Measurements from ENCODE around the gene SATB2.
A peak's percentile ranks its signal among the peaks of the same experiment; 100 is the strongest.

Gene SATB2

GRCh38 chr2:199456383-199457146 is 1.2 kb downstream of the SATB2 start:
- TF ChIP-seq, protein P1, sequence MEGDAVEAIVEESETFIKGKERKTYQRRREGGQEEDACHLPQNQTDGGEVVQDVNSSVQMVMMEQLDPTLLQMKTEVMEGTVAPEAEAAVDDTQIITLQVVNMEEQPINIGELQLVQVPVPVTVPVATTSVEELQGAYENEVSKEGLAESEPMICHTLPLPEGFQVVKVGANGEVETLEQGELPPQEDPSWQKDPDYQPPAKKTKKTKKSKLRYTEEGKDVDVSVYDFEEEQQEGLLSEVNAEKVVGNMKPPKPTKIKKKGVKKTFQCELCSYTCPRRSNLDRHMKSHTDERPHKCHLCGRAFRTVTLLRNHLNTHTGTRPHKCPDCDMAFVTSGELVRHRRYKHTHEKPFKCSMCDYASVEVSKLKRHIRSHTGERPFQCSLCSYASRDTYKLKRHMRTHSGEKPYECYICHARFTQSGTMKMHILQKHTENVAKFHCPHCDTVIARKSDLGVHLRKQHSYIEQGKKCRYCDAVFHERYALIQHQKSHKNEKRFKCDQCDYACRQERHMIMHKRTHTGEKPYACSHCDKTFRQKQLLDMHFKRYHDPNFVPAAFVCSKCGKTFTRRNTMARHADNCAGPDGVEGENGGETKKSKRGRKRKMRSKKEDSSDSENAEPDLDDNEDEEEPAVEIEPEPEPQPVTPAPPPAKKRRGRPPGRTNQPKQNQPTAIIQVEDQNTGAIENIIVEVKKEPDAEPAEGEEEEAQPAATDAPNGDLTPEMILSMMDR (IDR thresholded peaks at IDR 0.05), result no peak
- no peak for TF ChIP-seq ZFX (IDR thresholded peaks at IDR 0.05; ENCODE audit: borderline replicate concordance)
- H3K27ac ChIP-seq, result no peak overlapping the region

DNA sequence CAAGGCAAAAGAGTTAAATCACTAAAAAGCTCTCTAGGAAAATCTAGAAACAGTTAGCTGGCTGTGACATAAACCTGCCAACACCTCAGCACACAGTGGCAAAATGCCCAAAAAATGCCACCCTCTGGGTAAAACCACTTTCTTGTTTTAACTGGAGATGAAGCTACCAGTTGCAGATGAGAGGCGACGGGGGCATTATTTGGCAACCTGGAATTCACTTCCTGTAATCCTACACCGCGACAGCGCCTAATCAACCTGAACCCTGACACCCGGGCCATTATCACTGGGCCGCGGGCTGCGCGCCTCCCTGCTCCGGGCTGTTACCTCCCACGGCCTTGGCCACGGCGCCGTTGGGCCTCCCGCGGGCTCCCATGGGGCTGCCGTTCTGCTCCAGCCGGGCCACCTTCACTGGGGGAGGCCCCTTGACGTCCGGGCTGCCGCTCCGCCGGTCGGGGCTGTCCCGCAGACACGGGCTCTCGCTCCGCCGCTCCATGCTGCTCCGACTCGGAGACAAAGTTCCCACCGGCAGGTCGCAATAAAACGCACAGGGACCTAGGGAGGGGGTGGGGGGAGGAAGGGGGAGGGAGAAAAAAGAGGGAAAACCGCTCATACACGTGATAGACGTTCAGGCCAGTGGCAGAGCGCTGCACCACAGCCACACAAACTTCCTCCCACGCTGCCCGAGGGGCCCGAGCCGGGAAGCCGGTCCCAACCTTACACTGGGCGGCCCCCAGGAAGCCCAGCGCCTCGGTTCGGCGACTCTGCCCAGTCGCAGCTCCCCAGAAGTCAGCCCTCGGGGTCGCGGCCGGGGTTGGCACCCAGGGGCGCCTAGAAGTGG is 2.0 kb downstream of the SATB2 start:
- TF ChIP-seq, protein P1 (IDR thresholded peaks at IDR 0.05), result no peak
- TF ChIP-seq ZFX (IDR thresholded peaks at IDR 0.05; ENCODE audit: borderline replicate concordance), result no peak
- H3K27ac ChIP-seq, result peak overlapping the region; percentile 30

- peak overlapping the region; percentile 30; the same call in 1 of the 2 replicates for H3K27ac ChIP-seq
- no peak for TF ChIP-seq ZFX (IDR thresholded peaks at IDR 0.05; ENCODE audit: borderline replicate concordance)
- TF ChIP-seq, protein P1 (IDR thresholded peaks at IDR 0.05), result no peak
Measured at GRCh38 chr2:199455210-199455544, 2.6 kb downstream of the SATB2 start.

GRCh38 chr2:199452991-199453379 is 4.8 kb downstream of the SATB2 start:
- no peak overlapping the region for H3K27ac ChIP-seq
- TF ChIP-seq, protein P1 (IDR thresholded peaks at IDR 0.05), result no peak
- no peak for TF ChIP-seq ZFX (IDR thresholded peaks at IDR 0.05; ENCODE audit: borderline replicate concordance)

DNA sequence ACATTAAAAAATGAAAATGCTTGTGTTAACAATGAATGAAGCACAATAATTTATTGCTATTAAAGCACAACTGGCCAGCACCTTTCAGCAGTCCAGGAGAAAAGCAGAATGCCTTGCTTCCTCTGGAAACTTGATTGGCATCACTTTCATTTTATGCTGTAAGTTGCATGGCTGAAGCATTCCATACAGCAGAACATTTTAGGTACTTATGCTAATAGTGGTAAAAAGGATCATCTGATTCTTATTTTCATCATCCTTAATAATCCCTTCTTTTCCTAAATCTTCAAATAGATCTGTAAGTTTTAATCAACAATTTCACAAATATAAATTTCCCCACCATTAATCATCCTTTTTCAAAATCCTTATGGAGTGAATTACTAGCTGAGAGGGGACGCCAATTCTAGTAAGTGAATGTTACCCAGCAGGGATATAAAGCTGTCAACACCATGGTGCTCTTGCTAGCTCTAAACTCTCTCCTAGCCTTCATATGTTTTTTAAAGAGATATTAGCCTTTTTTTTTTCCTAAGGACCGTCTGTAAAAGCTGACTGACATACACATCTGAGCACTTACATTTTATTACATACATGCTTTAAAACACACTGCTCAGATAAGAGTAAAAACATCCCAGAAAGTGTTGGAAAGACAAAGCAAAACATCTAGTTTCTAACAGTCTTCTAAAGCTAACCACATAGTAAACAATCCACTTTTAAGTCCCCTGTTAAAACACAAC is 5.3 kb downstream of the SATB2 start:
- TF ChIP-seq, protein P1 (IDR thresholded peaks at IDR 0.05), result no peak
- TF ChIP-seq ZFX (IDR thresholded peaks at IDR 0.05; ENCODE audit: borderline replicate concordance), result no peak
- no peak overlapping the region for H3K27ac ChIP-seq

DNA sequence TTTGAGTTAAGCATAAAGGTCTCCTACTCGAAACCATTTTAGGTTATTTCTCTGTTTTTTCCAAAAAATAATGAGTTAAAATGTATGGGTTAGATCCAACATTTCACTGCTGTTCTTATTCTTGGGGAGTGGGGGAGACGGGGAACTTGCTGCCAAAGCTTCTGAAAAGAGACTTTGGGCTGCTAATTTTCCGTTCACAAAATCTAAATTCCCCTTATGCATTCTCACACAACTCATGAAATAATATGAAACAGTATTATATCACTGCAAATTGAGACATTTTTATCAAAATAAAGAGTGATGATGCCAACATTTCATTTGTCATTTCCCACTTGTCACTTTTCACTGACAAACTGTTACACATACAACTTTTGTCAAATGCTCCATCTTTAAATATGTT is 7.8 kb downstream of the SATB2 start:
- TF ChIP-seq ZFX (IDR thresholded peaks at IDR 0.05; ENCODE audit: borderline replicate concordance), result no peak
- TF ChIP-seq, protein P1 (IDR thresholded peaks at IDR 0.05), result no peak
- H3K27ac ChIP-seq, result no peak overlapping the region
